ENCODE data around the gene TMEM163. TPM values are rescaled to one million over a fixed set of nuclear protein-coding genes. Genes with fewer than 3 reads are reported as not detected.

The TMEM163 gene
- total and polyA plus RNA-seq, 4 donors = 5.8 to 46.9 (median 29.8) TPM

- WGBS, 2 donors = 75 to 87% methylated on average over 4 of the region's 4 CpGs
- Histone ChIP-seq H3K27me3 (ENCODE audit: control insufficient read depth in 3 of 3, insufficient read depth in 3 of 3, low read length in 2 of 3) (no peaks in the 10 kb centered on the region), H3K9me3 (ENCODE audit: control insufficient read depth in 4 of 4, insufficient read depth in 3 of 4, low read length in 3 of 4) (no peaks in the 10 kb centered on the region), H3K4me3 (no peak overlapping the region), H3K9ac (ENCODE audit: insufficient read depth in 1 of 2, low read length in 2 of 2) (no peak overlapping the region), H3K36me3 (ENCODE audit: control insufficient read depth in 4 of 4, insufficient read depth in 4 of 4, low read length in 4 of 4) (no peaks in the 10 kb centered on the region), H3K4me1 (ENCODE audit: control insufficient read depth in 5 of 5, insufficient read depth in 5 of 5, low read length in 5 of 5) (no peaks in the 10 kb centered on the region), H3K27ac (ENCODE audit: low read depth in 1 of 2, low read length in 1 of 2) (no peak overlapping the region)
- ATAC-seq (ENCODE audit: insufficient read depth, low FRiP score) = no peak
- DNase-seq = no peak
- no peak for TF ChIP-seq CTCF (IDR thresholded peaks at IDR 0.05; ENCODE audit: control extremely low read depth, extremely low read depth)
These were observed 92.0 kb downstream of the TMEM163 start for GRCh38 chr2:134626781-134627180.

- ATAC-seq (ENCODE audit: insufficient read depth, low FRiP score) (no peak), DNase-seq (no peak)
- 94 to 96% methylated on average over 4 of the region's 4 CpGs for WGBS, 2 donors
- no peak overlapping the region for H3K4me3 ChIP-seq
- H3K4me1 ChIP-seq (ENCODE audit: control insufficient read depth in 5 of 5, insufficient read depth in 5 of 5, low read length in 5 of 5) = no peaks in the 10 kb centered on the region
- H3K9me3 ChIP-seq (ENCODE audit: control insufficient read depth in 4 of 4, insufficient read depth in 3 of 4, low read length in 3 of 4) = no peaks in the 10 kb centered on the region
- H3K36me3 ChIP-seq (ENCODE audit: control insufficient read depth in 4 of 4, insufficient read depth in 4 of 4, low read length in 4 of 4) = no peaks in the 10 kb centered on the region
- no peaks in the 10 kb centered on the region for H3K27me3 ChIP-seq (ENCODE audit: control insufficient read depth in 3 of 3, insufficient read depth in 3 of 3, low read length in 2 of 3)
- no peak overlapping the region for H3K9ac ChIP-seq (ENCODE audit: insufficient read depth in 1 of 2, low read length in 2 of 2)
- no peak for TF ChIP-seq CTCF (IDR thresholded peaks at IDR 0.05; ENCODE audit: control extremely low read depth, extremely low read depth)
- H3K27ac ChIP-seq (ENCODE audit: low read depth in 1 of 2, low read length in 1 of 2) = no peak overlapping the region
These were observed 93.5 kb downstream of the TMEM163 start for GRCh38 chr2:134625311-134625710.

- Histone ChIP-seq H3K9ac (ENCODE audit: insufficient read depth in 1 of 2, low read length in 2 of 2) (no peak overlapping the region), H3K36me3 (ENCODE audit: control insufficient read depth in 4 of 4, insufficient read depth in 4 of 4, low read length in 4 of 4) (no peaks in the 10 kb centered on the region), H3K9me3 (ENCODE audit: control insufficient read depth in 4 of 4, insufficient read depth in 3 of 4, low read length in 3 of 4) (no peaks in the 10 kb centered on the region), H3K4me1 (ENCODE audit: control insufficient read depth in 5 of 5, insufficient read depth in 5 of 5, low read length in 5 of 5) (no peaks in the 10 kb centered on the region), H3K27me3 (ENCODE audit: control insufficient read depth in 3 of 3, insufficient read depth in 3 of 3, low read length in 2 of 3) (no peaks in the 10 kb centered on the region), H3K27ac (ENCODE audit: low read depth in 1 of 2, low read length in 1 of 2) (no peak overlapping the region), H3K4me3 (no peak overlapping the region)
- DNase-seq (no peak), ATAC-seq (ENCODE audit: insufficient read depth, low FRiP score) (no peak)
- WGBS, 2 donors = 51 to 70% methylated on average over 3 of the region's 3 CpGs
- TF ChIP-seq CTCF (IDR thresholded peaks at IDR 0.05; ENCODE audit: control extremely low read depth, extremely low read depth) = no peak
These were observed 95.0 kb downstream of the TMEM163 start for GRCh38 chr2:134623796-134624195.

GRCh38 chr2:134623046-134623445 lies 95.8 kb downstream of the TMEM163 start:
- H3K4me1 ChIP-seq (ENCODE audit: control insufficient read depth in 5 of 5, insufficient read depth in 5 of 5, low read length in 5 of 5) = no peaks in the 10 kb centered on the region
- H3K27me3 ChIP-seq (ENCODE audit: control insufficient read depth in 3 of 3, insufficient read depth in 3 of 3, low read length in 2 of 3) = no peaks in the 10 kb centered on the region
- H3K36me3 ChIP-seq (ENCODE audit: control insufficient read depth in 4 of 4, insufficient read depth in 4 of 4, low read length in 4 of 4) = no peaks in the 10 kb centered on the region
- no peaks in the 10 kb centered on the region for H3K9me3 ChIP-seq (ENCODE audit: control insufficient read depth in 4 of 4, insufficient read depth in 3 of 4, low read length in 3 of 4)
- H3K4me3 ChIP-seq = no peak overlapping the region
- no peak overlapping the region for H3K9ac ChIP-seq (ENCODE audit: insufficient read depth in 1 of 2, low read length in 2 of 2)
- DNase-seq (no peak), ATAC-seq (ENCODE audit: insufficient read depth, low FRiP score) (no peak)
- TF ChIP-seq CTCF (IDR thresholded peaks at IDR 0.05; ENCODE audit: control extremely low read depth, extremely low read depth) = no peak
- 70 to 80% methylated on average over 3 of the region's 3 CpGs for WGBS, 2 donors
- H3K27ac ChIP-seq (ENCODE audit: low read depth in 1 of 2, low read length in 1 of 2) = no peak overlapping the region
